ENCODE data around the gene REEP6. TPM values are rescaled to one million over a fixed set of nuclear protein-coding genes. Genes with fewer than 3 reads are reported as not detected.

Gene REEP6
- total and polyA plus RNA-seq, 2 donors (not counting 3 experiments of a cell fraction or from before 2014, with no cell fraction given): 1.3 to 1.5 TPM

DNA sequence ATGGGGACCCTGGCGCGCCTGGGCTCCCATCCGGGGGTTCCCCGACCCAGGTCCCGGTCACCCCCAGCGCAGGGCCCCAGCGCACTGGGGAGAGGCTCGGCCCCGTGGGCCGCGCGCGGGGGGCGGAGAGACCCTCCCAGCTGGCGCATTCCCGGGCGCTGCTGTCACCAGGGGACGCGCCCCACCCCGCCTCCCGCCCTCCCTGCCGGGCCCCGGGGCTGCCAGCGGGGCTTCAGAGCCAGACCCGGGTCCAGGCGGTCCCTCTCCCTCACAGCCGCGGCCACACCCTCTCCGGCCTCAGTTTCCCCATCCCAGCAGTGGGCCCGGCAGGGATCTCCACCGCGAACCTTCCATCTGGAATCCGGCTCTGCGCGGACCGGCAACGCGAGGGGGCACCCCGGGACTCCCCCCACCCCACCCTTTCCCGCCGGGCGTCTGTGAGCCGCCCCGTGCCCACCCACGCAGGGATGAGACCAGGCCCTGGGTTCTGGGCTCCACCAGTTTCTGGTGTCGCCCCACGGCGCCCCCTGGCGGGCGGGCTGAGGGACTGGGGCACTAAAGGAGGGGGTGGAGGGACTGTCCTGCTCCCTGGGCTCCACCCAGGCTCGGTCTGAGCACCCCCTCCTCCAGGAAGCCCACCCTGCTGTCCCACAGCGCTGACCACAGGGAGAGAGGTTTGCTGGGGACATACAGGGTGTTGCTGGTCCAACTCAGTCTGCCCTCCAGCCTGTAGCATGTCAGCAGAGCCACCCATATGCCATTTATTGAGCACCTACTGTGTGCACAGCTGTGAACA lies 22.7 kb downstream of the REEP6 start:
- Histone ChIP-seq H3K4me3 (replicated peaks in 1 of 3; ENCODE audit: insufficient read depth in 1 of 3, low read depth in 1 of 3, low read length in 3 of 3) (no peak overlapping the region), H3K9ac (replicated peaks; ENCODE audit: extremely low read depth, insufficient read depth, low read length) (no peak overlapping the region), H3K4me2 (ENCODE audit: insufficient read depth, low read length) (no peak overlapping the region), H3K79me2 (ENCODE audit: control insufficient read depth, insufficient read depth, low read length) (no peaks in the 10 kb centered on the region), H4K20me1 (replicated peaks; ENCODE audit: control insufficient read depth, extremely low read depth, insufficient read depth, low read length) (no peaks in the 10 kb centered on the region), H3K27ac (ENCODE audit: insufficient read depth, low read depth, low read length) (no peak overlapping the region), H3K27me3 (ENCODE audit: control insufficient read depth in 2 of 2, insufficient read depth in 2 of 2, low read length in 2 of 2) (peaks cover 5 to 8% of the 10 kb centered on the region in 2 experiments), H3K9me1 (replicated peaks; ENCODE audit: control insufficient read depth, extremely low read depth, insufficient read depth, low read length) (no peaks in the 10 kb centered on the region), H3K4me1 (ENCODE audit: control insufficient read depth, extremely low read depth, insufficient read depth, low read length) (no peaks in the 10 kb centered on the region), H3K9me3 (replicated peaks; ENCODE audit: control insufficient read depth, insufficient read depth, low read length) (no peaks in the 10 kb centered on the region), H3K36me3 (ENCODE audit: control insufficient read depth in 2 of 2, extremely low read depth in 1 of 2, insufficient read depth in 2 of 2, low read length in 2 of 2) (no peaks in the 10 kb centered on the region), H2AFZ (ENCODE audit: low read depth, low read length) (no peak overlapping the region)
- TF ChIP-seq, protein P1, sequence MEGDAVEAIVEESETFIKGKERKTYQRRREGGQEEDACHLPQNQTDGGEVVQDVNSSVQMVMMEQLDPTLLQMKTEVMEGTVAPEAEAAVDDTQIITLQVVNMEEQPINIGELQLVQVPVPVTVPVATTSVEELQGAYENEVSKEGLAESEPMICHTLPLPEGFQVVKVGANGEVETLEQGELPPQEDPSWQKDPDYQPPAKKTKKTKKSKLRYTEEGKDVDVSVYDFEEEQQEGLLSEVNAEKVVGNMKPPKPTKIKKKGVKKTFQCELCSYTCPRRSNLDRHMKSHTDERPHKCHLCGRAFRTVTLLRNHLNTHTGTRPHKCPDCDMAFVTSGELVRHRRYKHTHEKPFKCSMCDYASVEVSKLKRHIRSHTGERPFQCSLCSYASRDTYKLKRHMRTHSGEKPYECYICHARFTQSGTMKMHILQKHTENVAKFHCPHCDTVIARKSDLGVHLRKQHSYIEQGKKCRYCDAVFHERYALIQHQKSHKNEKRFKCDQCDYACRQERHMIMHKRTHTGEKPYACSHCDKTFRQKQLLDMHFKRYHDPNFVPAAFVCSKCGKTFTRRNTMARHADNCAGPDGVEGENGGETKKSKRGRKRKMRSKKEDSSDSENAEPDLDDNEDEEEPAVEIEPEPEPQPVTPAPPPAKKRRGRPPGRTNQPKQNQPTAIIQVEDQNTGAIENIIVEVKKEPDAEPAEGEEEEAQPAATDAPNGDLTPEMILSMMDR (IDR thresholded peaks at IDR 0.05; ENCODE audit: extremely low read depth in 1 of 2, insufficient read depth in 1 of 2, low read depth in 1 of 2, low read length in 2 of 2): peak; percentile 40 to 70
- no peak for TF ChIP-seq POLR2AphosphoS5 (IDR thresholded peaks at IDR 0.05; ENCODE audit: insufficient read depth, low read depth, low read length)
- BruUV-seq (replicated peaks): no TSS peak
- DNase-seq (ENCODE audit: low read depth, low spot score) (no peak), FAIRE-seq (no peak)
- intact Hi-C loops (cut with micrococcal nuclease) (loop anchor here (5.0 kb wide), 1 partner anchor 231 kb away; no protein-coding TSS in a partner anchor), dilution Hi-C loops (cut with MboI; ENCODE audit: extremely low pct_ligation_motif_present, low sequenced_read_pairs) (no loop called here)
- CTCF ChIA-PET: interaction anchor here (0.6 to 1.3 kb wide), 5 partner anchors 11 to 234 kb away, joined by 3 to 5 read pairs (median 4); no protein-coding TSS in a partner anchor
- POLR2A ChIA-PET: no interaction called here

DNA sequence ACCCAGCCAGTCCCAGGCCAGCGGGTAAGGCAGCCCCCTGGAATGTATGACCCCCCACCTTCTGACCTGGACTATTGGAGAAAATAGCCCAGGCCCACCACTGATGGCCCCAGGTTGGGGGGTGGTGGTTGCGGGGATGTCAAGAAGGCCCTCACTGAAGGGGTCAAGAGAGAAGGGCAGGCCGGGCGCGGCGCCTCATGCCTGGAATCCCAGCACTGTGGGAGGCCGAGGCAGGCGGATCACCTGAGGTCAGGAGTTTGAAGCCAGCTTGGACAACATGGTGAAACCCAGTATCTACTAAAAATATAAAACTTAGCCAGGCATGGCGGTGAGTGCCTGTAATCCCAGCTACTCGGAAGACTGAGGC lies 23.3 kb downstream of the REEP6 start:
- no peak for FAIRE-seq
- no peak overlapping the region for H2AFZ ChIP-seq (ENCODE audit: low read depth, low read length)
- no TSS peak for BruUV-seq (replicated peaks)
- DNase-seq (ENCODE audit: low read depth, low spot score): no peak
- H4K20me1 ChIP-seq (replicated peaks; ENCODE audit: control insufficient read depth, extremely low read depth, insufficient read depth, low read length): no peaks in the 10 kb centered on the region
- no peaks in the 10 kb centered on the region for H3K79me2 ChIP-seq (ENCODE audit: control insufficient read depth, insufficient read depth, low read length)
- no peak overlapping the region for H3K4me2 ChIP-seq (ENCODE audit: insufficient read depth, low read length)
- dilution Hi-C loops (cut with MboI; ENCODE audit: extremely low pct_ligation_motif_present, low sequenced_read_pairs): no loop called here
- H3K27me3 ChIP-seq (ENCODE audit: control insufficient read depth in 2 of 2, insufficient read depth in 2 of 2, low read length in 2 of 2): peaks cover 5 to 8% of the 10 kb centered on the region in 2 experiments
- no peaks in the 10 kb centered on the region for H3K9me1 ChIP-seq (replicated peaks; ENCODE audit: control insufficient read depth, extremely low read depth, insufficient read depth, low read length)
- no peak overlapping the region for H3K27ac ChIP-seq (ENCODE audit: insufficient read depth, low read depth, low read length)
- no peak overlapping the region for H3K4me3 ChIP-seq (replicated peaks in 1 of 3; ENCODE audit: insufficient read depth in 1 of 3, low read depth in 1 of 3, low read length in 3 of 3)
- intact Hi-C loops (cut with micrococcal nuclease): loop anchor here (5.0 kb wide), 1 partner anchor 232 kb away; no protein-coding TSS in a partner anchor
- no peaks in the 10 kb centered on the region for H3K36me3 ChIP-seq (ENCODE audit: control insufficient read depth in 2 of 2, extremely low read depth in 1 of 2, insufficient read depth in 2 of 2, low read length in 2 of 2)
- H3K4me1 ChIP-seq (ENCODE audit: control insufficient read depth, extremely low read depth, insufficient read depth, low read length): no peaks in the 10 kb centered on the region
- TF ChIP-seq FOS (IDR thresholded peaks at IDR 0.05; ENCODE audit: borderline replicate concordance, insufficient read depth, low read length) (no peak), GATA2 (IDR thresholded peaks at IDR 0.05; ENCODE audit: insufficient read depth, insufficient read length, low read depth, low read length) (no peak), JUN (IDR thresholded peaks at IDR 0.05; ENCODE audit: borderline replicate concordance, insufficient read depth, insufficient read length, low read depth) (no peak), EZH2 (IDR thresholded peaks at IDR 0.05; ENCODE audit: borderline replicate concordance, low read depth, low read length, severe bottlenecking) (no peak), POLR2AphosphoS5 (IDR thresholded peaks at IDR 0.05; ENCODE audit: insufficient read depth, low read depth, low read length) (no peak), MYC (IDR thresholded peaks at IDR 0.05; ENCODE audit: low read depth, low read length) (no peak), POLR2A (IDR thresholded peaks at IDR 0.05; ENCODE audit: low read depth, low read length) (no peak)
- TF ChIP-seq, protein P1 (IDR thresholded peaks at IDR 0.05; ENCODE audit: extremely low read depth in 1 of 2, insufficient read depth in 1 of 2, low read depth in 1 of 2, low read length in 2 of 2): no peak
- TF ChIP-seq, protein P2, sequence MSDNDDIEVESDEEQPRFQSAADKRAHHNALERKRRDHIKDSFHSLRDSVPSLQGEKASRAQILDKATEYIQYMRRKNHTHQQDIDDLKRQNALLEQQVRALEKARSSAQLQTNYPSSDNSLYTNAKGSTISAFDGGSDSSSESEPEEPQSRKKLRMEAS (IDR thresholded peaks at IDR 0.05; ENCODE audit: insufficient read depth, insufficient read length): no peak
- ChIA-PET CTCF (interaction anchor here (0.6 to 1.3 kb wide), 7 partner anchors 11 to 234 kb away, joined by 3 to 5 read pairs (median 4); no protein-coding TSS in a partner anchor), POLR2A (interaction anchor here (0.6 kb wide), 1 partner anchor 23 kb away, joined by 9 read pairs; the partner anchor contains the start of gene REEP6)
- H3K9ac ChIP-seq (replicated peaks; ENCODE audit: extremely low read depth, insufficient read depth, low read length): no peak overlapping the region
- H3K9me3 ChIP-seq (replicated peaks; ENCODE audit: control insufficient read depth, insufficient read depth, low read length): no peaks in the 10 kb centered on the region
